ENCODE results near the gene CCDC87.

The CCDC87 gene

DNA sequence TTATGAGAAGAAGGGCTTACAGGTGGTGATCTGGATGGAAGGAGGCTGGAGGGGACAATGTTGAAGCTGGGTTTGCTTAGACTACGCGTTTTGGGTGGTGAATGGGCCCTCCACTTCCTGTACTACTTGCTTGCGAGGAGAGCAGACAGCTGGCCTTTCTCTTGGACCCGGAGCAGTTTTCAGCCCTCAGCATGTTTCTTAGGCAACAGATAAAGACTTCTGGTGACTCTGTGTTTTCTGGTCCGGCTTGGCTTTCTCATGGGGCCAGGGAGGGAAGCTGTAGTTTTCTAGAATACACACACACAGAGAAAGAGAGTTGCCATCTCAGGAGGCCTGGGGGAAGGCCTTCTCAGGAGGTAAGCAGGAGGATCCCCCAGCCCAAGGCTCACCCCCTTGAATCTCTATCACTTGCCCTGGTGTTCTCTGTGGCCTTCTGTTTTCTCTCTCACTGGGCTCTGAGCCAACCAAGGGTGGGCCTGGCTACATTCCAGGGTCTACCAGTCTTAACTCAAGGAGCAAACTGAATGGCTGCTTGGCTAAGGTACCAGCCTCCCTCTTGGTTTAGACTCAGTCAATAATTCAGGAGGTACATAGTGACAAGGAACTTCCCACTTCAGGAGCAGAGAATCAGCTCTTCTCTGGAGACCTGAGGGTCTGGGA, 2.5 kb upstream of the CCDC87 start:
- peak; percentile 58 for TF ChIP-seq NFIC (IDR thresholded peaks at IDR 0.05)
- TF ChIP-seq, protein P1, sequence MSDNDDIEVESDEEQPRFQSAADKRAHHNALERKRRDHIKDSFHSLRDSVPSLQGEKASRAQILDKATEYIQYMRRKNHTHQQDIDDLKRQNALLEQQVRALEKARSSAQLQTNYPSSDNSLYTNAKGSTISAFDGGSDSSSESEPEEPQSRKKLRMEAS (IDR thresholded peaks at IDR 0.05): no peak

DNA sequence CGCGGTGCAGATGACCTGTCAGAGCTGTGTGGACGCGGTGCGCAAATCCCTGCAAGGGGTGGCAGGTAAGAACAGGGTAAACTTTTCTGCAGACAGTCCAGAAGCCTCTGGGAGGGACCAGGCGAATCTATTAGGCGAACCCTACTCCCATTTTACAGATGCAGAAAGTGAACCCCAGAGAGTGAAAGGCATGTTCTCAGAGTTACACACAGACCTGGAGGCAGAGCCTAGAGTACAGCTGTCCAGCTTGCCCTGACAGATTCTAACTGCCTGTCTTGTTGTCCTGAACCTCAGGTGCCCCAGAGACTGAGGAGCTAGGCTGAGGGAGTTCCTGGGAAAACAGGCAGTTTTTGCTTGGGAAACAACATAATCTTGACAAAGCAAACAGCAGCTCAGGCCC, 787 bp upstream of the CCDC87 start:
- TF ChIP-seq, protein P1 (IDR thresholded peaks at IDR 0.05): no peak
- TF ChIP-seq RAD21 (IDR thresholded peaks at IDR 0.05; ENCODE audit: low read depth): no peak
- TF ChIP-seq YY1 (IDR thresholded peaks at IDR 0.05; ENCODE audit: low read depth): no peak
- TF ChIP-seq TEAD4 (IDR thresholded peaks at IDR 0.05): no peak
- TF ChIP-seq, protein P2, sequence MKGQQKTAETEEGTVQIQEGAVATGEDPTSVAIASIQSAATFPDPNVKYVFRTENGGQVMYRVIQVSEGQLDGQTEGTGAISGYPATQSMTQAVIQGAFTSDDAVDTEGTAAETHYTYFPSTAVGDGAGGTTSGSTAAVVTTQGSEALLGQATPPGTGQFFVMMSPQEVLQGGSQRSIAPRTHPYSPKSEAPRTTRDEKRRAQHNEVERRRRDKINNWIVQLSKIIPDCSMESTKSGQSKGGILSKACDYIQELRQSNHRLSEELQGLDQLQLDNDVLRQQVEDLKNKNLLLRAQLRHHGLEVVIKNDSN (IDR thresholded peaks at IDR 0.05): no peak
- no peak for TF ChIP-seq CEBPB (IDR thresholded peaks at IDR 0.05)
- TF ChIP-seq TCF12 (IDR thresholded peaks at IDR 0.05; ENCODE audit: low read depth): no peak
- no peak for TF ChIP-seq CREB1 (IDR thresholded peaks at IDR 0.05; ENCODE audit: low read depth)
- TF ChIP-seq NFIC (IDR thresholded peaks at IDR 0.05): no peak
- no peak for TF ChIP-seq FOXM1 (IDR thresholded peaks at IDR 0.05; ENCODE audit: borderline replicate concordance, low read depth)
- no peak for TF ChIP-seq TAF1 (IDR thresholded peaks at IDR 0.05; ENCODE audit: low read depth)

DNA sequence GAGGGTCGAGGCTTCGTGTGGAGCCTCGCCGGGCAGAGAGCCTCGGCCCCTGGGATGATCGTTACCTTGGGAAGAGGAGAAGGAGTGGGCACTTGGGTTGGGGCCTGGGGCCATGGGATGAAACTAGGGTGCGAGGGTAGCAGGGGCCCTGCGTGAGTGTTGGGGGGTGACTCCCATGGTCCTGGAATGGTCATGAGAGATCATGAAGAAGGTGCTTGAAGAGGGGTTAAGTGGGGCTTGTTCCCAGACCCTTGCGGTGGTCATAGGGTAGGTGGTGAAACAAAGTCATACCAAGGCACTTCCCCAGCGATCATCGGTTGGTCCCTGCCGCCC, 406 bp upstream of the CCDC87 start:
- TF ChIP-seq EP300 (IDR thresholded peaks at IDR 0.05; ENCODE audit: borderline replicate concordance): no peak
- TF ChIP-seq CEBPB (IDR thresholded peaks at IDR 0.05): no peak
- no peak for TF ChIP-seq FOXM1 (IDR thresholded peaks at IDR 0.05; ENCODE audit: borderline replicate concordance, low read depth)
- no peak for TF ChIP-seq TEAD4 (IDR thresholded peaks at IDR 0.05)
- TF ChIP-seq TAF1 (IDR thresholded peaks at IDR 0.05; ENCODE audit: low read depth): no peak
- TF ChIP-seq, protein P2 (IDR thresholded peaks at IDR 0.05): no peak
- TF ChIP-seq EGR1 (IDR thresholded peaks at IDR 0.05): no peak
- TF ChIP-seq, protein P3, sequence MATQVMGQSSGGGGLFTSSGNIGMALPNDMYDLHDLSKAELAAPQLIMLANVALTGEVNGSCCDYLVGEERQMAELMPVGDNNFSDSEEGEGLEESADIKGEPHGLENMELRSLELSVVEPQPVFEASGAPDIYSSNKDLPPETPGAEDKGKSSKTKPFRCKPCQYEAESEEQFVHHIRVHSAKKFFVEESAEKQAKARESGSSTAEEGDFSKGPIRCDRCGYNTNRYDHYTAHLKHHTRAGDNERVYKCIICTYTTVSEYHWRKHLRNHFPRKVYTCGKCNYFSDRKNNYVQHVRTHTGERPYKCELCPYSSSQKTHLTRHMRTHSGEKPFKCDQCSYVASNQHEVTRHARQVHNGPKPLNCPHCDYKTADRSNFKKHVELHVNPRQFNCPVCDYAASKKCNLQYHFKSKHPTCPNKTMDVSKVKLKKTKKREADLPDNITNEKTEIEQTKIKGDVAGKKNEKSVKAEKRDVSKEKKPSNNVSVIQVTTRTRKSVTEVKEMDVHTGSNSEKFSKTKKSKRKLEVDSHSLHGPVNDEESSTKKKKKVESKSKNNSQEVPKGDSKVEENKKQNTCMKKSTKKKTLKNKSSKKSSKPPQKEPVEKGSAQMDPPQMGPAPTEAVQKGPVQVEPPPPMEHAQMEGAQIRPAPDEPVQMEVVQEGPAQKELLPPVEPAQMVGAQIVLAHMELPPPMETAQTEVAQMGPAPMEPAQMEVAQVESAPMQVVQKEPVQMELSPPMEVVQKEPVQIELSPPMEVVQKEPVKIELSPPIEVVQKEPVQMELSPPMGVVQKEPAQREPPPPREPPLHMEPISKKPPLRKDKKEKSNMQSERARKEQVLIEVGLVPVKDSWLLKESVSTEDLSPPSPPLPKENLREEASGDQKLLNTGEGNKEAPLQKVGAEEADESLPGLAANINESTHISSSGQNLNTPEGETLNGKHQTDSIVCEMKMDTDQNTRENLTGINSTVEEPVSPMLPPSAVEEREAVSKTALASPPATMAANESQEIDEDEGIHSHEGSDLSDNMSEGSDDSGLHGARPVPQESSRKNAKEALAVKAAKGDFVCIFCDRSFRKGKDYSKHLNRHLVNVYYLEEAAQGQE (IDR thresholded peaks at IDR 0.05; ENCODE audit: low read depth): no peak
- no peak for TF ChIP-seq RAD21 (IDR thresholded peaks at IDR 0.05; ENCODE audit: low read depth)
- TF ChIP-seq, protein P1 (IDR thresholded peaks at IDR 0.05): no peak
- no peak for TF ChIP-seq YY1 (IDR thresholded peaks at IDR 0.05; ENCODE audit: low read depth)
- no peak for TF ChIP-seq CREB1 (IDR thresholded peaks at IDR 0.05; ENCODE audit: low read depth)
- no peak for TF ChIP-seq TCF12 (IDR thresholded peaks at IDR 0.05; ENCODE audit: low read depth)
- no peak for TF ChIP-seq NFIC (IDR thresholded peaks at IDR 0.05)
- no peak for TF ChIP-seq ZBTB7A (IDR thresholded peaks at IDR 0.05; ENCODE audit: low read depth)

DNA sequence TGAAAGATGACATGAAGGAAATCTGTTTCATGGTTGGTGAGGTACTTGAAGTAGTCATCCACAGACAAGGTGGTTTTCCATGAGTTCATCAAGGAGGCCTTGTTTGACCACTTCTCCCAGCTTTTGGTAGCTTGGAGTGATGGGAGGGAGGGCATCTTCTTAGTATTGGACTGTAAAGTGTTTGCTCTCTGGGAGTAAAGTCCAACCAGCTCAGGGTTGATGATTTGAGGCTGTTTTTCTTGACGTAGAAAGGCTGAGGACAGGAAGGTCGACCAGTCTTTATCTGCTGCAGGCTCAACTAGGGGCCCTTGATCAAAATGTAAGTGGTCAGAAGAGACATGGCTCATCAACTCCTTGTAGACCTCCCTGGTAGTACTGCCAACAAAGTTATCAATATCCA, 1.7 kb downstream of the CCDC87 start:
- TF ChIP-seq YY1 (IDR thresholded peaks at IDR 0.05; ENCODE audit: low read depth) (no peak), CEBPB (IDR thresholded peaks at IDR 0.05) (no peak), EGR1 (IDR thresholded peaks at IDR 0.05) (no peak), TCF12 (IDR thresholded peaks at IDR 0.05; ENCODE audit: low read depth) (no peak), CREB1 (IDR thresholded peaks at IDR 0.05; ENCODE audit: low read depth) (no peak), ZBTB7A (IDR thresholded peaks at IDR 0.05; ENCODE audit: low read depth) (no peak), TEAD4 (IDR thresholded peaks at IDR 0.05) (no peak), NFIC (IDR thresholded peaks at IDR 0.05) (no peak), EP300 (IDR thresholded peaks at IDR 0.05; ENCODE audit: borderline replicate concordance) (no peak), TAF1 (IDR thresholded peaks at IDR 0.05; ENCODE audit: low read depth) (no peak)
- TF ChIP-seq, protein P3 (IDR thresholded peaks at IDR 0.05; ENCODE audit: low read depth): no peak
- TF ChIP-seq, protein P2 (IDR thresholded peaks at IDR 0.05): no peak
- TF ChIP-seq, protein P1 (IDR thresholded peaks at IDR 0.05): no peak

DNA sequence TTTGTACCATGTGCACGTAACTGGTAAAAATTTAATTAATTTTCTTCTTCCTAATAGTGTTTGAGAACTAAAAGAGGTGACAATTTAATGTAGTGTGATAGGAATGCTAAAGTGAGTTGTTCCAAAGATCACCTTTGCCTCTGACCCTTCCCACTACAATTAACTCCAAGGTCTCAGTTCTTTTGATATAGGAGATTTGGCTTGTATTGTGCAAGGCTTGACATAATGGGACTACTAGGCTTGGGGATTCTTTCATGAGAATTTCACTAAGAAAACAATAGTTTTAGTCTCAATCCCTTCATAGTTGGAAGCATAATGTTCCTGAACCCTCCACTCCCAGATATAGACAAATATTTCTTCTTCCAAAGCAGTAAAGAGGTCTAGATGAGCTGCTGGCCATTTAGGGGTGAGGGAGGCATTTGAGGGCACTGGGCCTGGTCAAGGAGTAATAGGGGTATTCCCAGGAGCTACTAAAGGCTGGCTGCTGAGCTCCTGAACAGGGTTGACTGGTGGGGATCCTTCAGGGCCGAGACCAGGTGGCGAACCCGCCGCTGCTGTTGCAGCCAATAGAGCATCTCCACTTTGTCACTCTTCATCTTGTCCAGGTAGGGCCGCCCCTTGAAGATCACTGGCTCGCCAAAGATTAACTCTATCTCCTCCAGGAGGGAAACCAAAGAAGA, 2.7 kb downstream of the CCDC87 start:
- TF ChIP-seq TEAD4 (IDR thresholded peaks at IDR 0.05) (no peak), RAD21 (IDR thresholded peaks at IDR 0.05; ENCODE audit: low read depth) (no peak), FOXM1 (IDR thresholded peaks at IDR 0.05; ENCODE audit: borderline replicate concordance, low read depth) (no peak), CREB1 (IDR thresholded peaks at IDR 0.05; ENCODE audit: low read depth) (no peak), CEBPB (IDR thresholded peaks at IDR 0.05) (no peak), ZBTB7A (IDR thresholded peaks at IDR 0.05; ENCODE audit: low read depth) (no peak), NFIC (IDR thresholded peaks at IDR 0.05) (no peak), EGR1 (IDR thresholded peaks at IDR 0.05) (no peak), TAF1 (IDR thresholded peaks at IDR 0.05; ENCODE audit: low read depth) (no peak), EP300 (IDR thresholded peaks at IDR 0.05; ENCODE audit: borderline replicate concordance) (no peak), YY1 (IDR thresholded peaks at IDR 0.05; ENCODE audit: low read depth) (no peak)
- TF ChIP-seq, protein P2 (IDR thresholded peaks at IDR 0.05): no peak
- TF ChIP-seq, protein P1 (IDR thresholded peaks at IDR 0.05): no peak

Data from Ishikawa (cell line).